Measurements from ENCODE around the gene UGT2A1.
"Not testable (repeated sequence)": the region's sequence is repeated elsewhere in the genome, so short reads cannot be mapped to it uniquely, and the experiment has no call there.

DNA sequence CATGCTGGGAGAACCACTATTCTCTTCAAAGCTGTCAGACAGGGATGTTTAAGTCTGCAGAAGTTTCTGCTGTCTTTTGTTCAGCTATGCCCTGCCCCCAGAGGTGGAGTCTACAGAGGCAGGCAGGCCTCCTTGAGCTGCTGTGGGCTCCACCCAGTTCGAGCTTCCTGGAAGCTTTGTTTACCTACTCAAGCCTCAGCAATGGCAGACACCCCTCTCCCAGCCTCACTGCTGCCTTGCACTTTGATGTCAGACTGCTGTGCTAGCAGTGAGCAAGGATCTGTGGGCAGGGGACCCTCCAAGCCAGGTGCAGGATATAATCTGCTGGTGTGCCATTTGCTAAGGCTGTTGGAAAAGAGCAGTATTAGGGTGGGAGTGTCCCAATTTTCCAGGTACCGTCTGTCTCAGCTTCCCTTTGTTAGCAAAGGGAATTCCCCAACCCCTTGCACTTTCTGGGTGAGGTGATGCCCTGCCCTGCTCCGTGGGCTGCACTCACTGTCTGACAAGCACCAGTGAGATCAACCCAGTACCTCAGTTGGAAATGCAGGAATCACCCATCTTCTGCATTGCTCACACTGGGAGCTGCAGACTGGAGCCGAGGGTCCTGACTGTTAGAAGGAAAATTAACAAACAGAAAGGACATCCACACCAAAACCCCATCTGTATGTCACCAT lies 8.2 kb upstream of the UGT2A1 start:
- not testable (repeated sequence) for TF ChIP-seq POLR2A (IDR thresholded peaks at IDR 0.05)
- TF ChIP-seq, protein P1, sequence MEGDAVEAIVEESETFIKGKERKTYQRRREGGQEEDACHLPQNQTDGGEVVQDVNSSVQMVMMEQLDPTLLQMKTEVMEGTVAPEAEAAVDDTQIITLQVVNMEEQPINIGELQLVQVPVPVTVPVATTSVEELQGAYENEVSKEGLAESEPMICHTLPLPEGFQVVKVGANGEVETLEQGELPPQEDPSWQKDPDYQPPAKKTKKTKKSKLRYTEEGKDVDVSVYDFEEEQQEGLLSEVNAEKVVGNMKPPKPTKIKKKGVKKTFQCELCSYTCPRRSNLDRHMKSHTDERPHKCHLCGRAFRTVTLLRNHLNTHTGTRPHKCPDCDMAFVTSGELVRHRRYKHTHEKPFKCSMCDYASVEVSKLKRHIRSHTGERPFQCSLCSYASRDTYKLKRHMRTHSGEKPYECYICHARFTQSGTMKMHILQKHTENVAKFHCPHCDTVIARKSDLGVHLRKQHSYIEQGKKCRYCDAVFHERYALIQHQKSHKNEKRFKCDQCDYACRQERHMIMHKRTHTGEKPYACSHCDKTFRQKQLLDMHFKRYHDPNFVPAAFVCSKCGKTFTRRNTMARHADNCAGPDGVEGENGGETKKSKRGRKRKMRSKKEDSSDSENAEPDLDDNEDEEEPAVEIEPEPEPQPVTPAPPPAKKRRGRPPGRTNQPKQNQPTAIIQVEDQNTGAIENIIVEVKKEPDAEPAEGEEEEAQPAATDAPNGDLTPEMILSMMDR (IDR thresholded peaks at IDR 0.05), result not testable (repeated sequence)
